ENCODE measurements around the gene SUGCT.
"Not testable (repeated sequence)": the region's sequence is repeated elsewhere in the genome, so short reads cannot be mapped to it uniquely, and the experiment has no call there.

SUGCT gene

DNA sequence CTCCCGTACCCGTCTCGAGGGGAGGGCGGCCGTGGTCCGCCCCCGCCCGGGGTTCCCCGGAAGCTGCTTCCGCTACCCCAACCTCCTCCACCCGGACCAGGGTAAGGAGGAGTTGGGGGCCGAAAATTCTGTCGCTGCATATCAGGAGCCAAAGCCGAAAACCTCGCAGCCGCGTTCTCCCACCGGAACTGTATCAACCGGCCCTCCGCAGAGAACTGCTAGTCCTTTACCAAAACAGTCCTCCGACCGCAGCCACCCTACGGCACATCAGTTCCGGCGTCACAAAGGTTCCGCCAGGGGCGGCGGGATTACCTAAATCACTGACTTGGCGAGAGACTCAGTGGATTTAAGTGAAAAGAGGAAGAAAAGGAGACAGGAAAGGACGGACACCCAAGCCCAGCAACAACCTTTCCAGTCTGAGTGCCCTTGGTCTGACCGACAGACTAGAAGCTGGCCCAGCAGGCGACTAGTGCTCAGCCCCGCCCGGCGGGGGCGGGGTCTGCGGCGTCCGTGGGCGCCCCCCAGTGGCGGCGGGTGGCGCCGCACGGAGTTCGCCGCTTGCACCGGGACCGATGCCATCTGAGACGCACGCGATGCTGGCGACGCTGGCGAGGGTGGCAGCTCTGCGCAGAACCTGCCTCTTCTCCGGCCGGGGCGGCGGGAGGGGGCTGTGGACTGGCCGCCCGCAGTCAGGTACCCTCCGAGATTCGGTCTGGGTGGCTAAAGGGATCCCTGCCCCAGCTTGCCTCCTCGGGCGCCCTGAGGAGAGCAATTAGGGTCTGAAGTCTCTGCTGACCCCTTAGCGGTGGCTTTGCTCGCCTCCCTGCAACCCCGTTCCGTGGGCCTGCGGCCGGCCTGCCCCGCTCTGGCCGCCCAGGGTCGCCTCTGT lies at the start of gene SUGCT, which contains the start of gene MPLKIP:
Gene SUGCT (plus strand): TSS at position 578 of the 889 bp plus-strand sequence.
Gene MPLKIP (minus strand): TSS at position 195 of the 889 bp plus-strand sequence. CDS start 55 bp downstream, at position 140.
- Mint-ChIP-seq H3K4me3 (peak within 1 kb of the TSS; percentile 95), H3K9me3 (no peaks in the 10 kb centered on the region), H3K4me1 (peaks cover 31% of the 10 kb centered on the region), H3K36me3 (no peaks in the 10 kb centered on the region), H3K27me3 (no peaks in the 10 kb centered on the region), H3K27ac (peak within 1 kb of the TSS; percentile 94)
- peak; percentile 96 for ATAC-seq

DNA sequence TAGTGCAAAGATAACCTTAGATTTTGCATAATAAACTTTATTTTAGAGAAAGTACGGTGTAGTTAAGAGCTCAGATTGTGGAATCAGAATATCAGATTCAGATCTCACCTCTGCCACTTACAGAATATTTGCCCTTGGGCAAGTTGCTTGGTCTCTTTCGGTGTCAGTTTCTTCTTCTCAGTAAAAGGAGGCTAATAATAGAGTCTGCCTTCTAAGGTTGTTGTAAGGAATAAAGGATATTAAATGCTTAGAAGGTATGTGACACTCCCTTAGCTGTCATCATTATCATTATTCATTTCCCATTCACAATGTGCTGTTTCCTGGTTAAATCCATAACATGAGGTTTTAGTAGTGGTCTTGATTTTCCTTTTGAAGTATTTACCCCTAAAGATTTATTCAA lies 42.6 kb upstream of the SUGCT start:
- H3K4me1 Mint-ChIP-seq, result no peaks in the 10 kb centered on the region
- H3K36me3 Mint-ChIP-seq, result peaks cover 38% of the 10 kb centered on the region
- H3K27ac Mint-ChIP-seq, result no peak overlapping the region
- no peak for ATAC-seq
- H3K9me3 Mint-ChIP-seq, result no peaks in the 10 kb centered on the region
- H3K27me3 Mint-ChIP-seq, result no peaks in the 10 kb centered on the region
- no peak overlapping the region for H3K4me3 Mint-ChIP-seq

- no peak for ATAC-seq
- Mint-ChIP-seq H3K36me3 (peaks cover 38% of the 10 kb centered on the region), H3K27ac (no peak overlapping the region), H3K4me1 (no peaks in the 10 kb centered on the region), H3K9me3 (no peaks in the 10 kb centered on the region), H3K4me3 (no peak overlapping the region), H3K27me3 (no peaks in the 10 kb centered on the region)
Observed at GRCh38 chr7:40093631-40094350, 41.0 kb upstream of the SUGCT start.

- no peaks in the 10 kb centered on the region for H3K4me1 Mint-ChIP-seq
- H3K27ac Mint-ChIP-seq, result no peak overlapping the region
- H3K4me3 Mint-ChIP-seq, result no peak overlapping the region
- no peak for ATAC-seq
- peaks cover 28% of the 10 kb centered on the region for H3K36me3 Mint-ChIP-seq
- H3K9me3 Mint-ChIP-seq, result no peaks in the 10 kb centered on the region
- no peaks in the 10 kb centered on the region for H3K27me3 Mint-ChIP-seq
Observed at GRCh38 chr7:40095230-40095629, 39.6 kb upstream of the SUGCT start.

DNA sequence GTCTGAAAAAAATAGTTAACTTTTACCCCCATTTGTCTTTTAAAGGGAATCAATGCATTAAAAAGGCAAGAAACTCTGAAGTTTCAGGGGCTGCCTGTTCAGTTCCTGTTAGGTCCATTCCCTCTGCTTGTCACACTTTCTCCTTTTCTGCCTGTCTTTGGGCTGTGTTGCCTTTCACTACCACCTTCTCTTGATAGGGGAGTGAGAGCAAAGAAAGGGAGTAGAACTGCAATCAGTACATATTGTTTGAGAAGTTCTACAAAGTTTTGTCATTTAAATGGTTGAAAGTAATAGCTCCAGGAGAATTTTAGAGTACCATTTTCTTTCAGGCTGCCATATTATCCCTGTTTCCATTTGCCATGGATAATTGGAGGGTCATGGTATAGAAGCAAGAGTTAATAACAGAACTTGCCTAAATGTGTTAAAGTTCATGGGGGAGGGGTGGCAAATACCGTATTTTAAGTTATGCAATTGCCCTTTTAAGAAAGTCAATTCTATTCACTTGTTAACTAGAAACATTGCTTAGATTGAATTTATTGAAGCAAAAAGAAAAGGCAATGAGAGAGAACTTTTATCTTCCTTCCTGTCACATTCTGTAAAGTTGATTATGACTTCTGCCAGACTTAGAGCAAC lies 39.0 kb upstream of the SUGCT start:
- no peak overlapping the region for H3K4me3 Mint-ChIP-seq
- no peak for ATAC-seq
- H3K36me3 Mint-ChIP-seq, result peaks cover 28% of the 10 kb centered on the region
- no peaks in the 10 kb centered on the region for H3K27me3 Mint-ChIP-seq
- H3K27ac Mint-ChIP-seq, result no peak overlapping the region
- no peaks in the 10 kb centered on the region for H3K9me3 Mint-ChIP-seq
- H3K4me1 Mint-ChIP-seq, result no peaks in the 10 kb centered on the region

- no peaks in the 10 kb centered on the region for H3K27me3 Mint-ChIP-seq
- ATAC-seq, result no peak
- no peak overlapping the region for H3K27ac Mint-ChIP-seq
Observed at GRCh38 chr7:40097728-40098127, 37.1 kb upstream of the SUGCT start.

DNA sequence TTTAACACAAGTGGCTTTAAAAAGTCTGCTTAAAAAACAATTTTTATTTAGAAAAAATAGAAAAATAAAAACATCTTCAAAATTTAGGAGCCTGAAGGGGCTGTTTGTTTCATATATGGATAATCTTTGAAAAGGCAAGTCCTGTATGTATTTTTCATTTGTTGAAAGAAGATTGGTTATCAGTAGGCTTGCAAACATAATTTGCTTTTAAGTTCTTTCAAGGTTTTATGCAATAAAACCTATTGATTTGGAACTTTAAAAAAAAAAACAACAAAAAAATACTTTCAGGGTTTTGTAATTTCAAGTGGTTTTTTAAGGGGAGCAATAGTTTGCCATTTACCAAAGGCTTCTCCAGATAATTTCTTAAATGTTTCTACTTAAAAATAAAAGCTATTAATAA lies 36.0 kb upstream of the SUGCT start:
- no peaks in the 10 kb centered on the region for H3K4me1 Mint-ChIP-seq
- H3K4me3 Mint-ChIP-seq, result no peak overlapping the region
- no peak overlapping the region for H3K27ac Mint-ChIP-seq
- ATAC-seq, result no peak
- no peaks in the 10 kb centered on the region for H3K27me3 Mint-ChIP-seq
- H3K36me3 Mint-ChIP-seq, result peaks cover 20% of the 10 kb centered on the region
- H3K9me3 Mint-ChIP-seq, result no peaks in the 10 kb centered on the region

More at GRCh38 chr7:40097728-40098127, 37.1 kb upstream of the SUGCT start:
- Mint-ChIP-seq H3K4me3 (no peak overlapping the region), H3K9me3 (no peaks in the 10 kb centered on the region), H3K4me1 (no peaks in the 10 kb centered on the region), H3K36me3 (peaks cover 27% of the 10 kb centered on the region)

- H3K4me1 Mint-ChIP-seq, result no peaks in the 10 kb centered on the region
- peaks cover 10% of the 10 kb centered on the region for H3K36me3 Mint-ChIP-seq
- H3K4me3 Mint-ChIP-seq, result no peak overlapping the region
- no peaks in the 10 kb centered on the region for H3K27me3 Mint-ChIP-seq
- ATAC-seq, result no peak
- H3K27ac Mint-ChIP-seq, result no peak overlapping the region
- H3K9me3 Mint-ChIP-seq, result no peaks in the 10 kb centered on the region
Observed at GRCh38 chr7:40099837-40100236, 35.0 kb upstream of the SUGCT start.

DNA sequence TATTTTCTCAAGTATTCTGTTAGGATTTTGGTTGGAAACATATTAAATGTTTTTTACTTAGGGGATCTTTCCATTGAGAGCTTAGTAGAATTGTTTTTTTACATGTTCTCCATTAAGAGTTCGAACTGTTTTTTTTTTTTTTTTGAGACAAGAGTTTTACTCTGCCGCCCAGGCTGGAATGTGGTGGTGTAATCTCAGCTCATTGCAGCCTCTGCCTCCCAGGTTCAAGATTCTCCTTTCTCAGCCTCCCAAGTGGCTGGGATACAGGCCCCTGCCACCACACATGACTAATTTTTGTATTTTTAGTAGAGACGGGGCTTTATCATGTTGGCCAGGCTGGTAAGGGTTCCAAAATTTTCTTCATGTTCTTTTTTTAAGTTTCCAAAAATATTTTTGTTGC lies 33.6 kb upstream of the SUGCT start:
- Mint-ChIP-seq H3K36me3 (peaks cover 7% of the 10 kb centered on the region), H3K27me3 (no peaks in the 10 kb centered on the region), H3K4me1 (no peaks in the 10 kb centered on the region), H3K4me3 (no peak overlapping the region), H3K27ac (no peak overlapping the region), H3K9me3 (no peaks in the 10 kb centered on the region)
- ATAC-seq, result no peak

- Mint-ChIP-seq H3K36me3 (peaks cover under 1% of the 10 kb centered on the region), H3K27me3 (no peaks in the 10 kb centered on the region), H3K27ac (no peak overlapping the region), H3K4me3 (no peak overlapping the region), H3K4me1 (no peaks in the 10 kb centered on the region), H3K9me3 (no peaks in the 10 kb centered on the region)
- ATAC-seq, result no peak
Observed at GRCh38 chr7:40102897-40103296, 31.9 kb upstream of the SUGCT start.

GRCh38 chr7:40105879-40106473 lies 28.8 kb upstream of the SUGCT start:
- Mint-ChIP-seq H3K27ac (no peak overlapping the region), H3K36me3 (no peaks in the 10 kb centered on the region), H3K9me3 (no peaks in the 10 kb centered on the region), H3K4me1 (no peaks in the 10 kb centered on the region), H3K27me3 (no peaks in the 10 kb centered on the region), H3K4me3 (no peak overlapping the region)
- ATAC-seq, result no peak

DNA sequence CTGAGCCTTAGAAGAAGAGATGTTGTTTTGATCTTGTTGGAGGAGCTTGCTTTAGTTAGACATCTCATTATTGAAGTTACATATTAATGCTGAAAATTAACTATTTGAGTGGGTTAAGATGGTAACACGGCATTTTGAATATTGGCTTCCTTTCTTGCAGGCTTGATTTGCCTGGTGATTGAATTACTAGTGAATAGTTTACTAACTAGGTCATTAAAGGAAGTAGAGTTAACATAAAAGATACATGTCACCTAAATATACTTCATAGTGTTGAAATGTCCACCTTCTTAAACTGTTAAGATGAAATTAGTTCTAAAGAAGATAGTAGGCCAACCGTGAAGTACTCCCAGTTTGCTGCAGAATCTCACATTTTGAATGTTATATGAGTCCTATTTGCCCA lies 18.9 kb upstream of the SUGCT start:
- H3K27ac Mint-ChIP-seq, result no peak overlapping the region
- peaks cover 13% of the 10 kb centered on the region for H3K36me3 Mint-ChIP-seq
- H3K4me1 Mint-ChIP-seq, result no peaks in the 10 kb centered on the region
- no peak for ATAC-seq
- no peaks in the 10 kb centered on the region for H3K9me3 Mint-ChIP-seq
- H3K4me3 Mint-ChIP-seq, result no peak overlapping the region
- no peaks in the 10 kb centered on the region for H3K27me3 Mint-ChIP-seq

DNA sequence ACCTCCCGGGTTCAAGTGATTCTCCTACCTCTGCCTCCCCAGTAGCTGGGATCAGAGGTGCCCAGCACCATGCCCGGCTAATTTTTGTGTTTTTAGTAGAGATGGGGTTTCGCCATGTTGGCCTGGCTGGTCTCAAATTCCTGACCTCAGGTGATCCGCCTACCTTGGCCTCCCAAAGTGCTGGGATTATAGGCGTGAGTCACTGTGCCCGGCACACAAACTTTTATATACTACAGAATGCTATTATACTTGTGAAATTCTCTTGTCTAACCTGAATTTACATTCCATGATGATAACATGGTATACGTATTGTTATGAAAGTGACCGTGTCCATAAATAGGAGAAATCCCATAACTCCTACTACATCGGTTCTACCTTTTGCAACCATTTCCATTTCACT lies 17.6 kb upstream of the SUGCT start:
- H3K4me1 Mint-ChIP-seq, H3K9me3 Mint-ChIP-seq, H3K4me3 Mint-ChIP-seq, H3K27me3 Mint-ChIP-seq, H3K27ac Mint-ChIP-seq, ATAC-seq: not testable (repeated sequence)
- H3K36me3 Mint-ChIP-seq, result peaks cover 13% of the 10 kb centered on the region

GRCh38 chr7:40118201-40118600 lies 16.6 kb upstream of the SUGCT start:
- H3K36me3 Mint-ChIP-seq, H3K4me3 Mint-ChIP-seq, H3K9me3 Mint-ChIP-seq, H3K27ac Mint-ChIP-seq, ATAC-seq, H3K27me3 Mint-ChIP-seq, H3K4me1 Mint-ChIP-seq: not testable (repeated sequence)

GRCh38 chr7:40120020-40120419 lies 14.8 kb upstream of the SUGCT start:
- ATAC-seq, result no peak
- H3K36me3 Mint-ChIP-seq, result peaks cover 11% of the 10 kb centered on the region
- H3K4me1 Mint-ChIP-seq, result no peaks in the 10 kb centered on the region
- no peak overlapping the region for H3K4me3 Mint-ChIP-seq
- no peaks in the 10 kb centered on the region for H3K9me3 Mint-ChIP-seq
- H3K27ac Mint-ChIP-seq, result no peak overlapping the region
- H3K27me3 Mint-ChIP-seq, result no peaks in the 10 kb centered on the region
